Breast epithelium (tissue), 4 donors: Measurements from ENCODE around the gene FSTL4. TPM values are rescaled to one million over a fixed set of nuclear protein-coding genes. Genes with fewer than 3 reads are reported as not detected.

Source experiments
- DNase-seq, 2 donors: peaks; one replicate each; pipeline ENCODE4 v3.0.0-alpha.2; 2019; ENCODE audit warnings: low spot score in 2 of 2
- H3K27ac ChIP-seq, 2 donors: fragments of 200-600 bp; sonication (generic) in 1 of 2; one replicate each; pipeline ENCODE4 v1.5.1; 2016 to 2019; ENCODE audit warnings: mild to moderate bottlenecking in 1 of 2
- H3K27me3 ChIP-seq, 2 donors: fragments of 200-600 bp; sonication (generic) in 1 of 2; one replicate each; pipeline versions ENCODE4 v1.5.1 to v1.6.0; 2017 to 2019; ENCODE audit warnings: control low read depth in 1 of 2, mild to moderate bottlenecking in 1 of 2
- H3K36me3 ChIP-seq: fragments of 200-600 bp; one replicate; pipeline ENCODE4 v1.5.1; 2019
- H3K4me1 ChIP-seq, 2 donors: fragments of 200-600 bp; sonication (generic); one replicate each; pipeline ENCODE4 v1.5.1; 2016 to 2019; ENCODE audit warnings: control low read depth in 1 of 2
- H3K4me3 ChIP-seq, 3 donors: fragments of 200-600 bp; sonication (generic); 1 replicate in 2 of 3; 2 replicates in 1 of 3; pipeline ENCODE4 v1.5.1; 2016 to 2019; ENCODE audit warnings: mild to moderate bottlenecking in 3 of 3, moderate library complexity in 2 of 3
- H3K9me3 ChIP-seq, 2 donors: fragments of 200-600 bp; sonication (generic) in 1 of 2; one replicate each; pipeline ENCODE4 v1.5.1; 2016 to 2019; ENCODE audit warnings: control low read depth in 1 of 2
- POLR2A ChIP-seq: fragments of 450-650 bp; IDR thresholded peaks from one replicate; pipeline ENCODE4 v1.6.1; 2016; ENCODE audit warnings: antibody characterized with exemption, mild to moderate bottlenecking, moderate library complexity
- POLR2AphosphoS5 ChIP-seq, 3 donors: sonication (generic); formaldehyde crosslinking; IDR thresholded peaks; one replicate each; pipeline ENCODE4 v1.6.1; 2017; ENCODE audit warnings: antibody characterized with exemption in 3 of 3
- intact Hi-C: fragments of 100-400 bp; cut with DNase I; formaldehyde crosslinking; loops from one replicate; pipeline ENCODE4 v1.15.1; 2023; ENCODE audit warnings: low total_unique reads
- total RNA-seq, 3 donors: library from RNA; depleted of rRNA; stranded (reverse); fragments of >200 nt; gene quantifications; one replicate each; pipeline ENCODE4 v1.1.0, GENCODE V29; 2016
- TF ChIP-seq, protein P1 (sequence below), 3 donors: fragments of 450-650 bp; IDR thresholded peaks; one replicate each; pipeline ENCODE4 v1.5.1; 2016 to 2017; ENCODE audit warnings: antibody characterized with exemption in 3 of 3, mild to moderate bottlenecking in 3 of 3, moderate library complexity in 3 of 3

FSTL4 gene
- total RNA-seq, 3 donors from 2014 or later: 0.16 to 0.98 (median 0.88) TPM

DNA sequence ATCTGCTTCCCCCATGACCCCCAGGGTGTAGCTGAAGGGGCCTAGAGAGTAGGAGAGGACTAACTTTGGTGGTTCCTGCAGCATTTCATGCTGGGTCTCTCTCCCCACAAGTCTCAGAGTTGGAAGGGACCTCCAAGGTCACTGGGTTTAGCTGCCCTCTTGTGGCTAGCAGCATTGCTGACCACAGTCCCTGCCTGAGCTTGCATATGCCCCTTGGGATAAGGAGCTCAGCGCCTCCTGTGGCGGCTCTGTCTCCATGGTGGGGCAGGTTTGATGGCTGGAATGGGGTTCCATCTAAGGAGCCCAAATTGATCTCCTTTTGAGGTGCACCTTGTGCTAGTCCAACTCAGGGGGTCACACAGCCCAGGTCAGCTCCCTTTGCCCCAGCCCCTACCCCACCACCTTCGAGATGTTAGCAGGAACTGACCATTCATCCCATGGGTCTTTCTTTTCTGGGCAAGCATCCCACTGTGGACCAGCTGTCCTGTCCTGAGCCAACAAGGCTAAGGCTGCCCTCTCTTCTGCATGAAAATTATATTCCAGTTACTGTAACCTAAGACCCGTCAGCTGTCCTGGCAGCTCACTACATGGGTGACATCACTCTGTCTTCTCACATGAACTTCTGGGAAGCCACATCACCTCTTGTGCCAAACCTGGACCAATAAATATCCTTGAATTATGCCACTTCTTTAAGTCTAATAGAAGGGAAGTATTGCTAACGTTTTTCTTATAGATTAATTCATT is 364.3 kb downstream of the FSTL4 start:
- no peak for DNase-seq
- Histone ChIP-seq H3K4me3 (no peak overlapping the region), H3K36me3 (no peaks in the 10 kb centered on the region), H3K27ac (no peak overlapping the region), H3K27me3 (no peaks in the 10 kb centered on the region), H3K9me3 (no peaks in the 10 kb centered on the region), H3K4me1 (no peaks in the 10 kb centered on the region)
- intact Hi-C loops: no loop called here
- TF ChIP-seq POLR2AphosphoS5 (IDR thresholded peaks at IDR 0.05) (no peak), POLR2A (no peak)
- TF ChIP-seq, protein P1, sequence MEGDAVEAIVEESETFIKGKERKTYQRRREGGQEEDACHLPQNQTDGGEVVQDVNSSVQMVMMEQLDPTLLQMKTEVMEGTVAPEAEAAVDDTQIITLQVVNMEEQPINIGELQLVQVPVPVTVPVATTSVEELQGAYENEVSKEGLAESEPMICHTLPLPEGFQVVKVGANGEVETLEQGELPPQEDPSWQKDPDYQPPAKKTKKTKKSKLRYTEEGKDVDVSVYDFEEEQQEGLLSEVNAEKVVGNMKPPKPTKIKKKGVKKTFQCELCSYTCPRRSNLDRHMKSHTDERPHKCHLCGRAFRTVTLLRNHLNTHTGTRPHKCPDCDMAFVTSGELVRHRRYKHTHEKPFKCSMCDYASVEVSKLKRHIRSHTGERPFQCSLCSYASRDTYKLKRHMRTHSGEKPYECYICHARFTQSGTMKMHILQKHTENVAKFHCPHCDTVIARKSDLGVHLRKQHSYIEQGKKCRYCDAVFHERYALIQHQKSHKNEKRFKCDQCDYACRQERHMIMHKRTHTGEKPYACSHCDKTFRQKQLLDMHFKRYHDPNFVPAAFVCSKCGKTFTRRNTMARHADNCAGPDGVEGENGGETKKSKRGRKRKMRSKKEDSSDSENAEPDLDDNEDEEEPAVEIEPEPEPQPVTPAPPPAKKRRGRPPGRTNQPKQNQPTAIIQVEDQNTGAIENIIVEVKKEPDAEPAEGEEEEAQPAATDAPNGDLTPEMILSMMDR (IDR thresholded peaks at IDR 0.05): no peak

GRCh38 chr5:133247151-133247709 is 365.1 kb downstream of the FSTL4 start:
- H3K4me1 ChIP-seq: no peaks in the 10 kb centered on the region
- H3K4me3 ChIP-seq: no peak overlapping the region
- H3K9me3 ChIP-seq: no peaks in the 10 kb centered on the region
- TF ChIP-seq POLR2AphosphoS5 (IDR thresholded peaks at IDR 0.05) (no peak), POLR2A (no peak)
- TF ChIP-seq, protein P1 (IDR thresholded peaks at IDR 0.05): no peak
- no peak overlapping the region for H3K27ac ChIP-seq
- no peak for DNase-seq
- H3K36me3 ChIP-seq: no peaks in the 10 kb centered on the region
- H3K27me3 ChIP-seq: no peaks in the 10 kb centered on the region
- intact Hi-C loops: no loop called here

- intact Hi-C loops: no loop called here
- Histone ChIP-seq H3K9me3 (no peaks in the 10 kb centered on the region), H3K36me3 (no peaks in the 10 kb centered on the region), H3K27me3 (no peaks in the 10 kb centered on the region), H3K27ac (no peak overlapping the region), H3K4me3 (no peak overlapping the region), H3K4me1 (no peaks in the 10 kb centered on the region)
- TF ChIP-seq, protein P1 (IDR thresholded peaks at IDR 0.05): no peak
- TF ChIP-seq POLR2AphosphoS5 (IDR thresholded peaks at IDR 0.05) (no peak), POLR2A (no peak)
- no peak for DNase-seq
Observed at GRCh38 chr5:133246376-133247150, 365.8 kb downstream of the FSTL4 start.

- no peaks in the 10 kb centered on the region for H3K4me1 ChIP-seq
- H3K9me3 ChIP-seq: no peaks in the 10 kb centered on the region
- no peak overlapping the region for H3K27ac ChIP-seq
- intact Hi-C loops: no loop called here
- no peaks in the 10 kb centered on the region for H3K27me3 ChIP-seq
- no peak overlapping the region for H3K4me3 ChIP-seq
- H3K36me3 ChIP-seq: no peaks in the 10 kb centered on the region
- TF ChIP-seq, protein P1 (IDR thresholded peaks at IDR 0.05): no peak
- TF ChIP-seq POLR2AphosphoS5 (IDR thresholded peaks at IDR 0.05) (no peak), POLR2A (no peak)
- no peak for DNase-seq
Observed at GRCh38 chr5:133246053-133246370, 366.3 kb downstream of the FSTL4 start.
